ENCODE measurements around the gene RABEP2. TPM values are rescaled to one million over a fixed set of nuclear protein-coding genes. Genes with fewer than 3 reads are reported as not detected.
A peak's percentile ranks its signal among the peaks of the same experiment; 100 is the strongest.

The RABEP2 gene
- total RNA-seq, 2 experiments from 2014 or later = 84.8 to 87.2 TPM

- H3K9me3 ChIP-seq (ENCODE audit: low read length) = no peaks in the 10 kb centered on the region
- BruUV-seq (replicated peaks) = no TSS peak
- intact Hi-C loops (cut with micrococcal nuclease; ENCODE audit: unreplicated experiment) = loop anchor here (10.0 kb wide), 1 partner anchor 1879 kb away; no protein-coding TSS in a partner anchor
- no peaks in the 10 kb centered on the region for H4K20me1 ChIP-seq (ENCODE audit: insufficient read depth, low read length)
- no peak overlapping the region for H3K27ac ChIP-seq (ENCODE audit: low read depth, low read length, poor library complexity, severe bottlenecking)
- no peak overlapping the region for H3K4me3 ChIP-seq (ENCODE audit: low read depth, low read length, poor library complexity, severe bottlenecking)
- no peaks in the 10 kb centered on the region for H3K9me2 ChIP-seq (ENCODE audit: insufficient read depth, low read length)
- DNase-seq (ENCODE audit: low spot score) = no peak
- H3K4me1 ChIP-seq (ENCODE audit: insufficient read depth, low read length, poor library complexity, severe bottlenecking) = peaks cover 24% of the 10 kb centered on the region
- no peak overlapping the region for H2AFZ ChIP-seq (ENCODE audit: low read length)
- no peak for TF ChIP-seq CTCF (conservative IDR thresholded peaks at IDR 0.05; ENCODE audit: low read length)
- H3K36me3 ChIP-seq (ENCODE audit: insufficient read depth, low read length) = peaks cover 35% of the 10 kb centered on the region
- peaks cover 6% of the 10 kb centered on the region; the same call in 1 of the 2 replicates for H3K79me2 ChIP-seq (ENCODE audit: insufficient read depth, low read depth, low read length)
- ChIA-PET CTCF (ENCODE audit: unreplicated experiment) (interaction anchor here (0.6 kb wide), 1 partner anchor 45 kb away, joined by 3 read pairs; no protein-coding TSS in a partner anchor), POLR2A (interaction anchor here (0.7 to 1.2 kb wide), 2 partner anchors 68 to 71 kb away, joined by 3 read pairs; no protein-coding TSS in a partner anchor)
- H3K4me2 ChIP-seq (ENCODE audit: low read length) = no peak overlapping the region
Measured at GRCh38 chr16:28876019-28876659, 48.9 kb downstream of the RABEP2 start.

GRCh38 chr16:28875134-28876018 is 49.7 kb downstream of the RABEP2 start:
- no peak overlapping the region for H3K4me2 ChIP-seq (ENCODE audit: low read length)
- POLR2A ChIA-PET = interaction anchor here (0.6 to 1.2 kb wide), 2 partner anchors 69 to 1137 kb away, joined by 3 read pairs; no protein-coding TSS in a partner anchor
- H3K36me3 ChIP-seq (ENCODE audit: insufficient read depth, low read length) = peaks cover 38% of the 10 kb centered on the region
- no peaks in the 10 kb centered on the region for H3K9me2 ChIP-seq (ENCODE audit: insufficient read depth, low read length)
- no peak overlapping the region for H2AFZ ChIP-seq (ENCODE audit: low read length)
- H3K79me2 ChIP-seq (ENCODE audit: insufficient read depth, low read depth, low read length) = peaks cover 6% of the 10 kb centered on the region; the same call in 1 of the 2 replicates
- TF ChIP-seq CTCF (conservative IDR thresholded peaks at IDR 0.05; ENCODE audit: low read length) (peak; percentile 55), EZH2phosphoT487 (IDR thresholded peaks at IDR 0.05; ENCODE audit: borderline replicate concordance, low read depth, low read length) (no peak)
- H3K4me1 ChIP-seq (ENCODE audit: insufficient read depth, low read length, poor library complexity, severe bottlenecking) = peaks cover 23% of the 10 kb centered on the region
- CTCF ChIA-PET (ENCODE audit: unreplicated experiment) = interaction anchor here (0.6 kb wide), 1 partner anchor 44 kb away, joined by 3 read pairs; no protein-coding TSS in a partner anchor
- no peaks in the 10 kb centered on the region for H4K20me1 ChIP-seq (ENCODE audit: insufficient read depth, low read length)
- BruUV-seq (replicated peaks) = no TSS peak
- intact Hi-C loops (cut with micrococcal nuclease; ENCODE audit: unreplicated experiment) = loop anchor here (10.0 kb wide), 1 partner anchor 1879 kb away; no protein-coding TSS in a partner anchor
- no peak overlapping the region for H3K27ac ChIP-seq (ENCODE audit: low read depth, low read length, poor library complexity, severe bottlenecking)
- no peak overlapping the region for H3K4me3 ChIP-seq (ENCODE audit: low read depth, low read length, poor library complexity, severe bottlenecking)
- no peak for DNase-seq (ENCODE audit: low spot score)
- H3K9me3 ChIP-seq (ENCODE audit: low read length) = no peaks in the 10 kb centered on the region

Data from OCI-LY7 (cell line).